NB4 (cell line): ENCODE results near the gene KRTAP10-5.

ENCODE experiments used
- DNase-seq: peaks from one replicate; pipeline ENCODE4 v3.0.0; 2010; ENCODE audit warnings: low read depth
- H3K4me3 ChIP-seq: one replicate; pipeline ENCODE4 v1.5.1; 2011; ENCODE audit warnings: mild to moderate bottlenecking, low read depth, low read length, moderate library complexity
- MYC ChIP-seq: IDR thresholded peaks from 2 replicates; pipeline ENCODE4 v1.6.1; 2011; ENCODE audit warnings: low read depth, low read length
- POLR2A ChIP-seq: IDR thresholded peaks from 2 replicates; pipeline ENCODE4 v1.6.1; 2011; ENCODE audit warnings: mild to moderate bottlenecking; ENCODE audit not compliant: insufficient read length; ENCODE audit errors: extremely low read depth
- TF ChIP-seq, protein P1 (sequence below): IDR thresholded peaks from 2 replicates; pipeline ENCODE4 v1.6.1; 2011; ENCODE audit warnings: low read depth, low read length
- TF ChIP-seq, protein P2 (sequence below): IDR thresholded peaks from one replicate; pipeline ENCODE4 v1.5.1; 2012; ENCODE audit warnings: low read depth, low read length

KRTAP10-5 gene

DNA sequence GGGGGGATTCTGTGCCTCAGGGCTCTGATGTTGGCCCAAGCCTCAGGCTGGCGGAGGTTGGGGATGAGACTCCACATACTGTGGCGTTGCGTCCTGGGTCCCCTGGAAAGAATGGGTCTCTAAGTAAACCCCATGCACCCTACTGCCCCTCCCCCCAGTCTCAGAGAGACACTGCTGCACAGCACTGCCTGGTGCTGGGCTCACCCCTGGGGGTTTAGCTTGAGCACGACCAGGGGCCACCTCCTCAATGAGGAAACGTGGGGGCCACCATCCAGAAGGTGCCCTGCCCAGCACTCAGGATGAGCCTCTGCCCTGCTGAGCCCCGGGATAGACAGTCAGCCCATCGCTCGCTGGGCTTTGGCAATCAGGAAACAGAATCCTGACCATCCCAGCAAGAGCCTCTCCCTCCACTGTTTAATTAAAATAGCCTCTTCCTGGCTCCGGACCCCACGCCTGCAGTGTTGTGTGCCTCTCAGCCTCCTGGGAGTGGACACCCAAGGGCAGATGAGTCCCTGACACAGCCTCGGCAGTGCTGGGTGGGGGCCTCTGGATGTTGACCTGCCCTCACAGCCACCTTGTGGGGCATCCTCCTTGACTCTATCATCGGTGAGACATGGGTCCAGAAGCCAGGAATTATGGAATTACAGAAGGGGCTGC is 10.4 kb downstream of the KRTAP10-5 start:
- no peak for DNase-seq
- TF ChIP-seq MYC (no peak), POLR2A (no peak)
- TF ChIP-seq, protein P1, sequence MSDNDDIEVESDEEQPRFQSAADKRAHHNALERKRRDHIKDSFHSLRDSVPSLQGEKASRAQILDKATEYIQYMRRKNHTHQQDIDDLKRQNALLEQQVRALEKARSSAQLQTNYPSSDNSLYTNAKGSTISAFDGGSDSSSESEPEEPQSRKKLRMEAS: no peak
- TF ChIP-seq, protein P2, sequence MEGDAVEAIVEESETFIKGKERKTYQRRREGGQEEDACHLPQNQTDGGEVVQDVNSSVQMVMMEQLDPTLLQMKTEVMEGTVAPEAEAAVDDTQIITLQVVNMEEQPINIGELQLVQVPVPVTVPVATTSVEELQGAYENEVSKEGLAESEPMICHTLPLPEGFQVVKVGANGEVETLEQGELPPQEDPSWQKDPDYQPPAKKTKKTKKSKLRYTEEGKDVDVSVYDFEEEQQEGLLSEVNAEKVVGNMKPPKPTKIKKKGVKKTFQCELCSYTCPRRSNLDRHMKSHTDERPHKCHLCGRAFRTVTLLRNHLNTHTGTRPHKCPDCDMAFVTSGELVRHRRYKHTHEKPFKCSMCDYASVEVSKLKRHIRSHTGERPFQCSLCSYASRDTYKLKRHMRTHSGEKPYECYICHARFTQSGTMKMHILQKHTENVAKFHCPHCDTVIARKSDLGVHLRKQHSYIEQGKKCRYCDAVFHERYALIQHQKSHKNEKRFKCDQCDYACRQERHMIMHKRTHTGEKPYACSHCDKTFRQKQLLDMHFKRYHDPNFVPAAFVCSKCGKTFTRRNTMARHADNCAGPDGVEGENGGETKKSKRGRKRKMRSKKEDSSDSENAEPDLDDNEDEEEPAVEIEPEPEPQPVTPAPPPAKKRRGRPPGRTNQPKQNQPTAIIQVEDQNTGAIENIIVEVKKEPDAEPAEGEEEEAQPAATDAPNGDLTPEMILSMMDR: no peak
- no peak overlapping the region for H3K4me3 ChIP-seq

DNA sequence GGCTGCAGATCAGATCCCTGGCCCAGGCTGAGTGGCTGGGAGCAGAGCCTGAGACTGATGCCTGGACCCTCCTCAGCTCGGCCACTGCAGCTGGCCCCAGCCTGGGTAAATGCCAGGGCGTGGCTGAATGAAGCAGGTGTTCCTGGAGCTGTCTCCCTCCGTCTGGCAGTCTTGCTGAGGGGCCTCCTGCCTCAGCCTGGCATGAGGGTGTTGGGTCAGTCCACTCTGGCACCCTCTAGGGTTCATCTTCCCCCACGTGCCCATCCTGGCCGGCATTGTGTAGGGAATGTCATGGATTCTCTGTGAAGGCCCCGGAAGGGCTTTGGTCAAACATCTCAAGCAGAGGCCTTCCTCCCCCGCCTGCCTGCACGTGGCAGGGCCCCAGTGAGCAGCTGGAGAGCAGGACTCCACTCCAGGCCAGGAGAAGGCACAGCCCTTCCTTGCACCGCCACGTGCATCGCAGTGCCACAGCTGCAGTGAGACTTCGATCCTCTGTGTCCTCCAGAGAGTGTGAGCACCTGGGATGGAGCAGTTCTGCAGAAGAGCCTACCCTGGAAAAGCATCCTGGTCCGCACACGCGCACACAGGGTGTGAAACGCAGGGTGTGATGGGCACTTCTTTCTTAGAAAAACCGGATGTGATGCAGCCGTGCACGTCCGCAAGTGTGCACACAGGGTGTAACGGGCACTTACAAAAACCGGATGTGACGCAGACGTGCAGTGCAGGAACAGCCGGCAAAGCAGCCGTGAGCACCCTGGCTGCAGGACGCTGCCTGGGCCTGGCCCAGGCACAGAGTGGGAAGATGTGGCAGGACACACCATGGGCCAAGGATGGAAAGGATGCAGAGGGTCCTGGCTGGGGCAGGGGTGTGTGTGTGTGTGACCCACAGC is 11.5 kb downstream of the KRTAP10-5 start:
- TF ChIP-seq POLR2A (no peak), MYC (no peak)
- TF ChIP-seq, protein P2: no peak
- TF ChIP-seq, protein P1: no peak
- H3K4me3 ChIP-seq: no peak overlapping the region
- no peak for DNase-seq

DNA sequence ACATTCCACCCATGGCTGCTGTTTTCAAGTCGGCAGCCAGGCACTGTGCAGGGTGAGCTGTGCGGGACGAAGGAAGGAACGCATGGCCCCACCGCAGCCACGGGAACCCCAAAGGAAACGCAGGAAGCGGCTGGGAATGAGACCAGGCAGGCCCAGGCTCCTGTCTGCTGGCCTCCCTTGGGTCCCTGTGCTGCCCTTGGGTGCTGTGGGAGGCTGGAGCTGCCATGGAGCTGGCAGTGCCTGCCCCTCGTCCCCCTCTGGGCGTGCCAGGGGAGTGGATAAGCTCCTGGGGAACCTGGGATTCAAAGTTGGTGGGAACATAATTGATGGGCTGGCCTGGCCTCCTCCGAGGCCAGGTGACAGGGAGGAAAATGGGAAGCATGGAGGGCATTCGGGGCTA is 12.1 kb downstream of the KRTAP10-5 start:
- DNase-seq: no peak
- H3K4me3 ChIP-seq: no peak overlapping the region
- TF ChIP-seq, protein P1: no peak
- no peak for TF ChIP-seq MYC
- no peak for TF ChIP-seq POLR2A
- TF ChIP-seq, protein P2: no peak

DNA sequence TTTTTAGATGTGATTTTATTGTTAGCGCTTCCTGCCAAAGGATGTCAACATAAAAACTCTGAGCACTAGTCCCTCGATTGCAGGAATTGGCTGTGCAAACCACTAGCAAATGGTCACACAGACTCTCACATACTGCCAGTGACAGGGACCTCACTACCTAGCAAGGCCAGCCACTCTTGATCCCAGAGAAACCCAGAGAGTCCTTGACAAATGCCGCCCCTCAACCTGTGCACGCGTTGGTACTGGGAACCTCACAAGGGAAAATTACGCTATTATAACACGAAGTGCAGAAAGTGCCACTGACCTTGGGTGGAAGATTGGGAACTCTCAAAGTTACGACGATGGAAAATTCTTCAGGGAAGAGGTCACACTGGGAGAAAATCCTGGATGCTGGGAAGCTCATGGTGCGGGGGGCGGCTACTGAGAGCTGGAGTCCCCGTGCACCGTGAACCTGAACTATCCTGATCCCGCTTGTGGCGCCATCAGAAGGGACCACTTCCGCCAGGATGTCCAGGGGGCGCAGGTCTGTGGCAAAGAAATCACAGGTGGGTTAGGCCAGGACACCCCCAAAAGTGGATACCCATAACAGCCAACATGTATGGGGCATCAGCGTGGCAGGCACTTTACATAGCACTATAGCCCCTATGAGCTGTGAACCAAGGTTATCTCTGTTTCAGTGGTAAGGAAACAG is 12.8 kb downstream of the KRTAP10-5 start:
- TF ChIP-seq POLR2A (no peak), MYC (no peak)
- TF ChIP-seq, protein P2: no peak
- TF ChIP-seq, protein P1: no peak
- no peak overlapping the region for H3K4me3 ChIP-seq
- DNase-seq: no peak

DNA sequence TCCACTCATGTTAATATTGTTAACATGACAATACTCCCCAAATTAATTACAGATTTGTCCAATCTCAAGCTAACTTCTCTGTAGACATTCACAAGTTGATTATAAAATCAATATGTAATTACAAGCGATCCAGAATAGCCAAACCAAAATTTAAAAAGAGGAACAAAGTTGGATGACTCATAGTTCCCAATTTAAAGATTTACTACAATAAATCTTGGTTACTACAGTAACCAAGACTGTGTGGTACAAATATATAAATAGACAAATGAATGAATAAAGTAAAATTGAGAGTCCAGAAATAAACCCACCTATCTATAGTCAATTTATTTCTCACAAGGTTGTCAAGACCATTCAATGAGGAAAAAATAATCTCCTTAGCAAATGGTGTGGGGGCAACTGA is 14.0 kb downstream of the KRTAP10-5 start:
- TF ChIP-seq MYC: no peak
- TF ChIP-seq, protein P1: no peak
- no peak for TF ChIP-seq POLR2A
- TF ChIP-seq, protein P2: no peak
- no peak overlapping the region for H3K4me3 ChIP-seq

More for the DNA sequence above, 14.0 kb downstream of the KRTAP10-5 start:
- DNase-seq: peak; percentile 58
